ENCODE measurements around the gene MSH4.

MSH4 gene

DNA sequence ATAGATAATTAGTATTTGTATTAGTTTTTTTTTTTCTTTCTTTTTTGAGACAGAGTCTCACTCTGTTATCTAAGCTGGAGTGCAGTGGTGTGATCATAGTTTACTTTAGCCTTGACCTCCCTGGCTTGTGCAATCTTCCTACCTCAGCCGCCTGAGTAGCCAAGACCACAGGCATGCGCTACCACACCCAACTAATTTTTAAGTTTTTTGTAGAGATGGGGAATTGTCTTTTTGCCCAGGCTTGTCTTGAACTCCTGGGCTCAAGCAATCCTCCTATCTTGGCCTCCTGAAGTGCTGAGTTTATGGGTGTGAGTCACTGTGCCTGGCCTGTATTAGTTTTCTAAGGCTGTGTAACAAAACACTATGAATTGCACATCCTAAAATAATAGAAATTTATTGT is 58.3 kb downstream of the MSH4 start:
- no peaks in the 10 kb centered on the region for H3K9me3 ChIP-seq (ENCODE audit: control insufficient read depth, insufficient read depth, low read depth, low read length)
- H3K9ac ChIP-seq (ENCODE audit: low read length), result no peak overlapping the region
- H3K36me3 ChIP-seq (ENCODE audit: control insufficient read depth, insufficient read depth, low read length), result no peaks in the 10 kb centered on the region
- no peak overlapping the region for H3K4me3 ChIP-seq (ENCODE audit: low read depth, low read length)
- H3K4me1 ChIP-seq (ENCODE audit: control insufficient read depth, insufficient read depth, low read length), result no peaks in the 10 kb centered on the region
- no peaks in the 10 kb centered on the region for H3K27me3 ChIP-seq (ENCODE audit: control insufficient read depth, insufficient read depth, low read length)
- no peak overlapping the region for H3K27ac ChIP-seq (ENCODE audit: low read depth, low read length)

- Histone ChIP-seq H3K4me3 (ENCODE audit: low read depth, low read length) (no peak overlapping the region), H3K36me3 (ENCODE audit: control insufficient read depth, insufficient read depth, low read length) (no peaks in the 10 kb centered on the region), H3K9me3 (ENCODE audit: control insufficient read depth, insufficient read depth, low read depth, low read length) (no peaks in the 10 kb centered on the region), H3K27ac (ENCODE audit: low read depth, low read length) (no peak overlapping the region), H3K9ac (ENCODE audit: low read length) (no peak overlapping the region), H3K4me1 (ENCODE audit: control insufficient read depth, insufficient read depth, low read length) (no peaks in the 10 kb centered on the region), H3K27me3 (ENCODE audit: control insufficient read depth, insufficient read depth, low read length) (no peaks in the 10 kb centered on the region)
These were observed 59.1 kb downstream of the MSH4 start for GRCh38 chr1:75855734-75856133.

DNA sequence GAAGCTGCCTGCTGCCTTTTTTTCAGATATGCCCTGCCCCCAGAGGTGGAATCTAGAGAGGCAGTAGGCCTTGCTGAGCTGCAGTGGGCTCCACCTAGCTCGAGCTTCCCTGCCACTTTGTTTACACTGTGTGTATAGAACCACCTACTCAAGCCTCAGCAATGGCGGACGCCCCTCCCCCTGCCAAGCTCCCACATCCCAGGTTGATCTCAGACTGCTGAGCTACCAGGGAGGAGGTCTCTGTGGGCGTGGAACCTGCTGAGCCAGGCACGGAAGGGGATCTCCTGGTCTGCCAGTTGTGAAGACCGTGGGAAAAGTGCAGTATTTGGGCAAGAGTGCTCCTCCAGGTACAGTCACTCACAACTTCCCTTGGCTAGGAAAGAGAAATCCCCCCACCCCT is 65.1 kb downstream of the MSH4 start:
- no peaks in the 10 kb centered on the region for H3K27me3 ChIP-seq (ENCODE audit: control insufficient read depth, insufficient read depth, low read length)

DNA sequence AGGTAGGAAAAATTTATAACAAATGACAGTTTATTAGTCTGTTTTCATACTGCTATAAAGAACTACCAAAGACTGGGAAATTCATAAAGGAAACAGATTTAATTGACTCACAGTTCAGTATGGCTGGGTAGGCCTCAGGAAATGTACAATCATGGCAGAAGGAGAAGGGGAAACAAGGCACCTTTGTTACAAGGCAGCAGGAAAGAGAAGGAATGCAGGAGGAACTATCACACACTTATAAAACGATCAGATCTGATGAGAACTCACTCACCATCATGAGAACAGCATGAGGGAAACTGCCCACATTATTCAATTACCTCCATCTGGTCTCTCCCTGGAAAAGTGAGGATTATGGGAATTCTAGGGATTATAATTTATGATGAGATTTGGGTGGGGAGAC is 74.3 kb downstream of the MSH4 start:
- Histone ChIP-seq H3K4me3 (ENCODE audit: low read depth, low read length) (no peak overlapping the region), H3K27ac (ENCODE audit: low read depth, low read length) (no peak overlapping the region), H3K9ac (ENCODE audit: low read length) (no peak overlapping the region), H3K36me3 (ENCODE audit: control insufficient read depth, insufficient read depth, low read length) (no peaks in the 10 kb centered on the region), H3K9me3 (ENCODE audit: control insufficient read depth, insufficient read depth, low read depth, low read length) (peaks cover 18% of the 10 kb centered on the region), H3K4me1 (ENCODE audit: control insufficient read depth, insufficient read depth, low read length) (no peaks in the 10 kb centered on the region), H3K27me3 (ENCODE audit: control insufficient read depth, insufficient read depth, low read length) (no peaks in the 10 kb centered on the region)

More for the DNA sequence above, 65.1 kb downstream of the MSH4 start:
- Histone ChIP-seq H3K4me3 (ENCODE audit: low read depth, low read length) (no peak overlapping the region), H3K9me3 (ENCODE audit: control insufficient read depth, insufficient read depth, low read depth, low read length) (no peaks in the 10 kb centered on the region), H3K9ac (ENCODE audit: low read length) (no peak overlapping the region), H3K4me1 (ENCODE audit: control insufficient read depth, insufficient read depth, low read length) (peaks cover 8% of the 10 kb centered on the region; the same call in 1 of the 2 replicates), H3K27ac (ENCODE audit: low read depth, low read length) (no peak overlapping the region), H3K36me3 (ENCODE audit: control insufficient read depth, insufficient read depth, low read length) (no peaks in the 10 kb centered on the region)

DNA sequence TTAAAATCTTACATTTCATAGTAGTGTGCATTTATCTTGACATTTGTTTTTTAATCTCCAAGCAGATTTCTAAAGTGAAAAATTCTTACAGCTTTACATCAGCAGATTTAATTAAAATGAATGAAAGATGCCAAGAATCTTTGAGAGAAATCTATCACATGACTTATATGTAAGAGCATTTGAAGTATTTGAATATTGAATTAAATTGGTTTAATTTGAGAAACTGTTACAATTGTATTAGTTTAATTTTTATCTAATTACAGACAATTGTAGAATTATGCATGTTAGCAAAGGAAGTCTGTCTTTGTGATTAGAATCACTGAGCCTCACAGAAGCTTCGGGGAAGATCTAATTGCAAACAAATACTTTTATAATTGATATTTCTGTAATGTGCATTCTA is 83.3 kb downstream of the MSH4 start:
- Histone ChIP-seq H3K27ac (ENCODE audit: low read depth, low read length) (no peak overlapping the region), H3K9me3 (ENCODE audit: control insufficient read depth, insufficient read depth, low read depth, low read length) (no peaks in the 10 kb centered on the region)

DNA sequence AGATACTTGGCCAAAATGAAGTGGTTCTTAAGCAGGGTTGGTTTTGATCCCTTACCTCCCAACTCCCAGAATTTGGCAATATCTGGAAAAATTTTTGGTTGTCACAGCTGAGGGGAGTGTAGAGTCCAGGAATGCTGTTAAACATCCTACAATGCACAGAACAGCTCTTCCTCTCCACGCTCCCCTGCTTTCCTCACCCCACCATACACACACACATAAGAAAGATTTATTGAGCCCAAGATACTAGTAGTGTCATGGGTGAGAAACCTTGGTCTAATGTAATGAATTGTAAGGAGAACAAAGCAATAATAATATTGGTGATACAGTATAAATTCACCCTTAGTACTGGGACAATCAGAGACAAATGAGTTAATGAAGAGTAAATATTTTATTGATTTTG is 87.8 kb downstream of the MSH4 start:
- Histone ChIP-seq H3K27ac (ENCODE audit: low read depth, low read length) (no peak overlapping the region), H3K27me3 (ENCODE audit: control insufficient read depth, insufficient read depth, low read length) (no peaks in the 10 kb centered on the region), H3K9me3 (ENCODE audit: control insufficient read depth, insufficient read depth, low read depth, low read length) (no peaks in the 10 kb centered on the region), H3K4me3 (ENCODE audit: low read depth, low read length) (no peak overlapping the region), H3K9ac (ENCODE audit: low read length) (no peak overlapping the region), H3K36me3 (ENCODE audit: control insufficient read depth, insufficient read depth, low read length) (no peaks in the 10 kb centered on the region), H3K4me1 (ENCODE audit: control insufficient read depth, insufficient read depth, low read length) (no peaks in the 10 kb centered on the region)

More for the DNA sequence above, 83.3 kb downstream of the MSH4 start:
- H3K36me3 ChIP-seq (ENCODE audit: control insufficient read depth, insufficient read depth, low read length), result no peaks in the 10 kb centered on the region
- H3K4me1 ChIP-seq (ENCODE audit: control insufficient read depth, insufficient read depth, low read length), result no peaks in the 10 kb centered on the region
- H3K9ac ChIP-seq (ENCODE audit: low read length), result no peak overlapping the region
- no peak overlapping the region for H3K4me3 ChIP-seq (ENCODE audit: low read depth, low read length)
- no peaks in the 10 kb centered on the region for H3K27me3 ChIP-seq (ENCODE audit: control insufficient read depth, insufficient read depth, low read length)

DNA sequence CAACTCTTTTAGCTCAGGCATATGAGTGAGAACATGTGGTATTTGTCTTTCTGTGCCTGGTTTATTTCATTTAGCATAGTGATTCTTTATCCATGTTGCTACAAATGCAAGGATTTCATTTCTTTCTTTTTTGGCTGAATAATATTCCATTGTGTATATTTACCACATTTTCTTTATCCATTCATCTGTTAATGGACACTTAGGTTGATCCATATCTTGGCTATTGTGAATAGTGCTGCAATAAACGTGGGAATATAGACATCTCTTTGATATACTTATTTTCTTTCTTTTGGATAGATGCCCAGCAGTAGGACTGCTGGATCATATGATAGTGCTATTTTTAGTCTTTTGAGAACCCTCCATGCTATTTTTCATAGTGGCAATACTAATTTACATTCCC is 104.7 kb downstream of the MSH4 start:
- Histone ChIP-seq H3K27ac (ENCODE audit: low read depth, low read length) (no peak overlapping the region), H3K9me3 (ENCODE audit: control insufficient read depth, insufficient read depth, low read depth, low read length) (no peaks in the 10 kb centered on the region), H3K27me3 (ENCODE audit: control insufficient read depth, insufficient read depth, low read length) (no peaks in the 10 kb centered on the region), H3K9ac (ENCODE audit: low read length) (no peak overlapping the region), H3K4me1 (ENCODE audit: control insufficient read depth, insufficient read depth, low read length) (no peaks in the 10 kb centered on the region), H3K4me3 (ENCODE audit: low read depth, low read length) (no peak overlapping the region), H3K36me3 (ENCODE audit: control insufficient read depth, insufficient read depth, low read length) (no peaks in the 10 kb centered on the region)

DNA sequence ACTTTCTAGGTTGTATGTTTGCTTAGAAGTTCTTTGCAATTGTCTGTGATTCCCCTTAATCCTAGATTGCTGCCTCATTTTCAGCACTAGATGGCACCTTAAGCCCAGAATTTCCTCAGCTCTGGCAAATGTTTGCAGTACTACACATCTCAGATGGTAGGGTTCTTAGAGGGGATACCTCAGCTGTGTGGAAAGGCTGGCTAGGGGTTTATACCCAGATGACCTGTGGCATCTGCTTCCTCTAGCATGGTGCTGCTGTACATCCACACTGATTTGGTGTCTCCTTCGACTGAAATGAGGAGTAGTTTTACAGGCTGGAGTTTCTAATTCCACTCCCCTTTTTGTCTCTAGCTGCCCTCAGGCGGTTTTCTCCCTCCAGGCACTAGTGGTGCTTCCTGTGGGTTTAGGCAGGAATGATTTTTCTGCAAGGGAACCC is 112.1 kb downstream of the MSH4 start:
- Histone ChIP-seq H3K4me3 (ENCODE audit: low read depth, low read length) (no peak overlapping the region), H3K9ac (ENCODE audit: low read length) (no peak overlapping the region), H3K27ac (ENCODE audit: low read depth, low read length) (no peak overlapping the region), H3K36me3 (ENCODE audit: control insufficient read depth, insufficient read depth, low read length) (no peaks in the 10 kb centered on the region), H3K4me1 (ENCODE audit: control insufficient read depth, insufficient read depth, low read length) (peaks cover 5% of the 10 kb centered on the region; the same call in 1 of the 2 replicates), H3K9me3 (ENCODE audit: control insufficient read depth, insufficient read depth, low read depth, low read length) (no peaks in the 10 kb centered on the region; the same call in 1 of the 2 replicates), H3K27me3 (ENCODE audit: control insufficient read depth, insufficient read depth, low read length) (no peaks in the 10 kb centered on the region)

DNA sequence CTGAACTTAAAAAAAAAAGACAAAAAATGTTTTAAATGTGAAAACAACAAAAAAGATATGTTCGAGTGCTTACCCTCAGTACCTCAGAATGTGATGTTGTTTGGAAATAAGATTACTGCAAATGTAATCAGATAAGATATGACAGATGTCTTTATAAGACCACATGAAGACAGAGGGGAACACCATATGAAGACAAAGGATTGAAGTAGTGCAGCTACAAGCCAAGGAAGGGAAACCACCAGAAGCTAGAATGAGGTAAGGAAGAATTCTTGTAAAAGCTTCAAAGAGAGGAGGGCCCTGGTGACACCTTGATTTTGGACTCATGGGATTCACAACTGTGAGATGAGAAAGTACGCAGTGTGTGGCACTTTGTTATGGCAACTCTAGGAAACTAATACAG is 120.2 kb downstream of the MSH4 start:
- H3K27me3 ChIP-seq (ENCODE audit: control insufficient read depth, insufficient read depth, low read length), result no peaks in the 10 kb centered on the region
- no peak overlapping the region for H3K27ac ChIP-seq (ENCODE audit: low read depth, low read length)
- H3K36me3 ChIP-seq (ENCODE audit: control insufficient read depth, insufficient read depth, low read length), result no peaks in the 10 kb centered on the region
- no peak overlapping the region for H3K9ac ChIP-seq (ENCODE audit: low read length)
- H3K9me3 ChIP-seq (ENCODE audit: control insufficient read depth, insufficient read depth, low read depth, low read length), result no peaks in the 10 kb centered on the region
- H3K4me1 ChIP-seq (ENCODE audit: control insufficient read depth, insufficient read depth, low read length), result no peaks in the 10 kb centered on the region
- no peak overlapping the region for H3K4me3 ChIP-seq (ENCODE audit: low read depth, low read length)

- H3K27me3 ChIP-seq (ENCODE audit: control insufficient read depth, insufficient read depth, low read length), result no peaks in the 10 kb centered on the region
- H3K9ac ChIP-seq (ENCODE audit: low read length), result no peak overlapping the region
- no peaks in the 10 kb centered on the region for H3K9me3 ChIP-seq (ENCODE audit: control insufficient read depth, insufficient read depth, low read depth, low read length)
- no peak overlapping the region for H3K27ac ChIP-seq (ENCODE audit: low read depth, low read length)
- H3K36me3 ChIP-seq (ENCODE audit: control insufficient read depth, insufficient read depth, low read length), result no peaks in the 10 kb centered on the region
- H3K4me3 ChIP-seq (ENCODE audit: low read depth, low read length), result no peak overlapping the region
- H3K4me1 ChIP-seq (ENCODE audit: control insufficient read depth, insufficient read depth, low read length), result no peaks in the 10 kb centered on the region
These were observed 126.0 kb downstream of the MSH4 start for GRCh38 chr1:75922698-75923097.

DNA sequence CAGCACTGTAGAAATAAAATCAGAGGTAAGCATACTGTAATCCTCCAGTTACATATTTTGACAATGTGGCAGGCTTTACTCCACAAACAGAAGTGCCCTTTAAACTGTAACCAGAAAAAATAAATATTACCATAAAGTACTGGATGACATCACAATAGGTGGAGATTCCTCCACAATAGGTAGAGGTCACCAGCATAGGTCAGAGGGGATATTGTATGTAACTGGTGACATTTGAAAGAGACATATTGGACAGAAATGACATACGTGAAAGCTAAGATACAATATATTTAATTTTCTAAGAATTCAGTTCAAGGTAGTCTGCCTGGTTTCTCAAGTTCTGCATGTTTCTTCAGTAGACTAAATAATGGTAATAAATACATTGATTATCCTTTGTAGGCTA is 135.6 kb downstream of the MSH4 start, which contains the start of gene ASB17:
TSS of gene ASB17 (minus strand) at position 101 of the 400 bp plus-strand sequence. CDS start 113 bp downstream, outside the sequence.
- Histone ChIP-seq H3K27me3 (ENCODE audit: control insufficient read depth, insufficient read depth, low read length) (no peaks in the 10 kb centered on the region), H3K9ac (ENCODE audit: low read length) (no peak within 1 kb of the TSS), H3K36me3 (ENCODE audit: control insufficient read depth, insufficient read depth, low read length) (no peaks in the 10 kb centered on the region), H3K27ac (ENCODE audit: low read depth, low read length) (no peak within 1 kb of the TSS), H3K4me3 (ENCODE audit: low read depth, low read length) (no peak within 1 kb of the TSS), H3K4me1 (ENCODE audit: control insufficient read depth, insufficient read depth, low read length) (no peaks in the 10 kb centered on the region), H3K9me3 (ENCODE audit: control insufficient read depth, insufficient read depth, low read depth, low read length) (no peaks in the 10 kb centered on the region)

DNA sequence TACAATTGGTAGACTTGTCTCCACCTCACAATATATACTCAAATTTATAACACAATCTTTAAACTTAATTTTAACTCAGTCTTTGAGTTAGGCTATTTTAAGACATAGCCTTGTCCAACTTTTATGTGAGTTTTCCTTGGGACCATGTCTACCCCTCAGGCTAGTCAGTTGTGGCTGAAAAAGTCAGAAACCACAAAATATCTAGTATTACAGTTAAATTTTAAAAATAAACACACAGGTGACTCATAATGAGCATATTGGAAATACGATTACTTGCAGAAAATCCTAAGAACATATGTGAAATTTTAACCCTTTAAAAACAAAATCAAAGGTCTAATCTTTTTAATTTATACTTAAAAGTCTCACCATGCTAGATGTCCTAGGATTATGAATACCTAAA is 140.4 kb downstream of the MSH4 start:
- no peaks in the 10 kb centered on the region for H3K9me3 ChIP-seq (ENCODE audit: control insufficient read depth, insufficient read depth, low read depth, low read length)
- no peak overlapping the region for H3K9ac ChIP-seq (ENCODE audit: low read length)
- no peaks in the 10 kb centered on the region for H3K4me1 ChIP-seq (ENCODE audit: control insufficient read depth, insufficient read depth, low read length)
- H3K36me3 ChIP-seq (ENCODE audit: control insufficient read depth, insufficient read depth, low read length), result no peaks in the 10 kb centered on the region
- H3K4me3 ChIP-seq (ENCODE audit: low read depth, low read length), result no peak overlapping the region
- no peak overlapping the region for H3K27ac ChIP-seq (ENCODE audit: low read depth, low read length)
- H3K27me3 ChIP-seq (ENCODE audit: control insufficient read depth, insufficient read depth, low read length), result no peaks in the 10 kb centered on the region
